Neutrophil (primary cell): ENCODE results near the gene RPLP1.

Source experiments
- H3K27ac ChIP-seq: fragments of 200-600 bp; sonication (generic); 2 replicates; pipeline ENCODE4 v1.5.1; 2016; ENCODE audit warnings: mild to moderate bottlenecking, moderate library complexity
- H3K27me3 ChIP-seq: fragments of 200-600 bp; sonication (generic); 2 replicates; pipeline ENCODE4 v1.6.0; 2016; ENCODE audit warnings: mild to moderate bottlenecking
- H3K36me3 ChIP-seq: fragments of 200-600 bp; sonication (generic); 2 replicates; pipeline ENCODE4 v1.5.1; 2017
- H3K4me1 ChIP-seq, 2 experiments: fragments of 200-600 bp in 1 of 2; sonication (generic) in 1 of 2; 1 replicate in 1 of 2; 2 replicates in 1 of 2; pipeline versions ENCODE4 v1.5.1 to v1.6.1; 2013 to 2016; ENCODE audit warnings: low read depth in 1 of 2, low read length in 1 of 2, mild to moderate bottlenecking in 1 of 2, moderate library complexity in 1 of 2; ENCODE audit not compliant: control insufficient read depth in 1 of 2, insufficient read depth in 1 of 2
- H3K4me3 ChIP-seq, 2 experiments: fragments of 200-600 bp in 1 of 2; sonication (generic) in 1 of 2; 1 replicate in 1 of 2; 2 replicates in 1 of 2; pipeline ENCODE4 v1.5.1; 2013 to 2016; ENCODE audit warnings: low read depth in 1 of 2, low read length in 1 of 2, mild to moderate bottlenecking in 1 of 2, moderate library complexity in 1 of 2
- H3K9me3 ChIP-seq: fragments of 200-600 bp; sonication (generic); 2 replicates; pipeline ENCODE4 v1.5.1; 2016
- CTCF ChIP-seq: fragments of 200-600 bp; sonication (generic); IDR thresholded peaks from 2 replicates; pipeline ENCODE4 v1.5.1; 2016; ENCODE audit warnings: antibody characterized with exemption

Gene RPLP1

GRCh38 chr15:69497667-69498066 is 45.0 kb downstream of the RPLP1 start:
- no peaks in the 10 kb centered on the region for H3K36me3 ChIP-seq
- TF ChIP-seq CTCF = no peak
- H3K27ac ChIP-seq = no peak overlapping the region
- H3K27me3 ChIP-seq = no peaks in the 10 kb centered on the region
- no peaks in the 10 kb centered on the region for H3K9me3 ChIP-seq
- no peak overlapping the region for H3K4me3 ChIP-seq
- no peaks in the 10 kb centered on the region for H3K4me1 ChIP-seq

GRCh38 chr15:69498282-69498681 is 45.7 kb downstream of the RPLP1 start:
- no peaks in the 10 kb centered on the region for H3K36me3 ChIP-seq
- no peaks in the 10 kb centered on the region for H3K9me3 ChIP-seq
- no peak overlapping the region for H3K27ac ChIP-seq
- H3K4me3 ChIP-seq = no peak overlapping the region
- no peaks in the 10 kb centered on the region for H3K27me3 ChIP-seq
- H3K4me1 ChIP-seq = no peaks in the 10 kb centered on the region
- TF ChIP-seq CTCF = no peak

GRCh38 chr15:69498987-69499386 is 46.4 kb downstream of the RPLP1 start:
- Histone ChIP-seq H3K9me3 (no peaks in the 10 kb centered on the region), H3K4me1 (no peaks in the 10 kb centered on the region), H3K27me3 (no peaks in the 10 kb centered on the region), H3K4me3 (no peak overlapping the region), H3K36me3 (no peaks in the 10 kb centered on the region), H3K27ac (no peak overlapping the region)
- TF ChIP-seq CTCF = no peak

GRCh38 chr15:69499521-69500211 is 47.0 kb downstream of the RPLP1 start:
- Histone ChIP-seq H3K4me1 (no peaks in the 10 kb centered on the region), H3K27me3 (no peaks in the 10 kb centered on the region), H3K9me3 (no peaks in the 10 kb centered on the region), H3K4me3 (no peak overlapping the region), H3K27ac (no peak overlapping the region), H3K36me3 (no peaks in the 10 kb centered on the region)
- no peak for TF ChIP-seq CTCF

GRCh38 chr15:69500339-69500738 is 47.7 kb downstream of the RPLP1 start:
- Histone ChIP-seq H3K27me3 (no peaks in the 10 kb centered on the region), H3K4me1 (no peaks in the 10 kb centered on the region), H3K36me3 (no peaks in the 10 kb centered on the region), H3K9me3 (no peaks in the 10 kb centered on the region), H3K4me3 (no peak overlapping the region), H3K27ac (no peak overlapping the region)
- no peak for TF ChIP-seq CTCF
